Gastrocnemius medialis (tissue), 4 donors: ENCODE measurements around the gene PIK3R1. TPM values are rescaled to one million over a fixed set of nuclear protein-coding genes. Genes with fewer than 3 reads are reported as not detected.

Experiments
- ATAC-seq, 2 donors: fragments of 150-250 bp; one replicate each; pipeline ENCODE4 v1.9.1; 2016
- DNase-seq, 2 donors: peaks; one replicate each; pipeline ENCODE4 v3.0.0-alpha.2; 2019
- H3K27ac ChIP-seq, 4 donors: fragments of 200-600 bp; sonication (generic); 1 replicate in 1 of 4; 2 replicates in 3 of 4; pipeline ENCODE4 v1.5.1; 2016 to 2018; ENCODE audit warnings: mild to moderate bottlenecking in 2 of 4, moderate library complexity in 1 of 4
- H3K27me3 ChIP-seq, 3 donors: fragments of 200-600 bp; sonication (generic) in 2 of 3; 1 replicate in 1 of 3; 2 replicates in 2 of 3; pipeline versions ENCODE4 v1.5.1 to v1.6.0; 2016 to 2019; ENCODE audit warnings: mild to moderate bottlenecking in 1 of 3, moderate library complexity in 1 of 3
- H3K36me3 ChIP-seq, 2 donors: fragments of 200-600 bp; sonication (generic) in 1 of 2; one replicate each; pipeline ENCODE4 v1.5.1; 2017 to 2018
- H3K4me1 ChIP-seq, 2 donors: fragments of 200-600 bp; sonication (generic) in 1 of 2; one replicate each; pipeline ENCODE4 v1.5.1; 2016 to 2017; ENCODE audit warnings: mild to moderate bottlenecking in 2 of 2
- H3K4me3 ChIP-seq, 4 donors: fragments of 200-600 bp; sonication (generic) in 3 of 4; 1 replicate in 1 of 4; 2 replicates in 3 of 4; pipeline ENCODE4 v1.5.1; 2016 to 2019; ENCODE audit warnings: mild to moderate bottlenecking in 2 of 4
- H3K9me3 ChIP-seq, 3 donors: fragments of 200-600 bp; sonication (generic) in 2 of 3; 1 replicate in 1 of 3; 2 replicates in 2 of 3; pipeline ENCODE4 v1.5.1; 2016 to 2019
- CTCF ChIP-seq, 5 experiments: fragments of 450-650 bp in 3 of 5; fragments of 200-600 bp in 2 of 5; sonication (generic) in 2 of 5; IDR thresholded peaks in 4 of 5; conservative IDR thresholded peaks in 1 of 5; 1 replicate in 4 of 5; 2 replicates in 1 of 5; pipeline ENCODE4 v1.5.1; 2016 to 2019; ENCODE audit warnings: antibody characterized with exemption in 5 of 5, mild to moderate bottlenecking in 3 of 5, moderate library complexity in 3 of 5
- POLR2A ChIP-seq, 2 donors: fragments of 450-650 bp; IDR thresholded peaks; one replicate each; pipeline ENCODE4 v1.6.1; 2017; ENCODE audit warnings: antibody characterized with exemption in 2 of 2, mild to moderate bottlenecking in 2 of 2, moderate library complexity in 2 of 2
- in situ Hi-C, 4 donors: fragments of 200-750 bp; cut with MboI; loops; one replicate each; pipeline versions ENCODE4 v1.15.0 to v1.8.0; 2017; ENCODE audit warnings: low sequenced_read_pairs in 4 of 4
- intact Hi-C: fragments of 100-400 bp; cut with DNase I; formaldehyde crosslinking; loops from one replicate; pipeline ENCODE4 v1.15.1; 2023; ENCODE audit warnings: low total_unique reads
- total RNA-seq, 4 donors: library from RNA; depleted of rRNA; stranded (reverse); fragments of >200 nt; gene quantifications; one replicate each; pipeline versions ENCODE4 v1.1.0 to v1.2.3, GENCODE V29; 2016

PIK3R1 gene
- total RNA-seq, 4 donors from 2014 or later: 87.2 to 129 (median 100) TPM

- Histone ChIP-seq H3K9me3 (no peaks in the 10 kb centered on the region), H3K36me3 (peaks cover 16 to 65% of the 10 kb centered on the region in 2 donors), H3K27me3 (no peaks in the 10 kb centered on the region), H3K27ac (no peak overlapping the region), H3K4me3 (no peak overlapping the region), H3K4me1 (no peaks in the 10 kb centered on the region)
- TF ChIP-seq POLR2A (IDR thresholded peaks at IDR 0.05) (no peak), CTCF (IDR thresholded peaks at IDR 0.05 in 4 of 5, conservative IDR thresholded peaks at IDR 0.05 in 1 of 5) (no peak)
- no peak for DNase-seq
- intact Hi-C loops: no loop called here
- in situ Hi-C loops: loop anchor here in 2 of 4 donors (25.0 kb wide), 2 partner anchors 414 to 664 kb away; no protein-coding TSS in a partner anchor
- ATAC-seq: no peak
Measured at GRCh38 chr5:68298479-68298878, 82.9 kb downstream of the PIK3R1 start.

- ATAC-seq (no peak), DNase-seq (no peak)
- intact Hi-C loops: no loop called here
- TF ChIP-seq POLR2A (IDR thresholded peaks at IDR 0.05) (no peak), CTCF (IDR thresholded peaks at IDR 0.05 in 4 of 5, conservative IDR thresholded peaks at IDR 0.05 in 1 of 5) (no peak)
- Histone ChIP-seq H3K27ac (no peak overlapping the region), H3K4me1 (no peaks in the 10 kb centered on the region), H3K27me3 (no peaks in the 10 kb centered on the region), H3K4me3 (no peak overlapping the region), H3K36me3 (peaks cover 14 to 58% of the 10 kb centered on the region in 2 donors), H3K9me3 (no peaks in the 10 kb centered on the region)
- in situ Hi-C loops: loop anchor here in 2 of 4 donors (25.0 kb wide), 2 partner anchors 413 to 663 kb away; no protein-coding TSS in a partner anchor
Measured at GRCh38 chr5:68299105-68299504, 83.5 kb downstream of the PIK3R1 start.

GRCh38 chr5:68299575-68299974, 84.0 kb downstream of the PIK3R1 start:
- Histone ChIP-seq H3K27me3 (no peaks in the 10 kb centered on the region), H3K27ac (no peak overlapping the region), H3K9me3 (no peaks in the 10 kb centered on the region), H3K36me3 (peaks cover 11 to 54% of the 10 kb centered on the region in 2 donors), H3K4me3 (no peak overlapping the region), H3K4me1 (no peaks in the 10 kb centered on the region)
- ATAC-seq (no peak), DNase-seq (no peak)
- intact Hi-C loops (no loop called here), in situ Hi-C loops (loop anchor here in 2 of 4 donors (25.0 kb wide), 2 partner anchors 413 to 663 kb away; no protein-coding TSS in a partner anchor)
- TF ChIP-seq POLR2A (IDR thresholded peaks at IDR 0.05): no peak
- no peak for TF ChIP-seq CTCF (IDR thresholded peaks at IDR 0.05 in 4 of 5, conservative IDR thresholded peaks at IDR 0.05 in 1 of 5)

- no peaks in the 10 kb centered on the region for H3K9me3 ChIP-seq
- H3K27me3 ChIP-seq: no peaks in the 10 kb centered on the region
- peaks cover 1 to 18% of the 10 kb centered on the region in 2 donors for H3K36me3 ChIP-seq
- DNase-seq: no peak
- in situ Hi-C loops (no loop called here), intact Hi-C loops (no loop called here)
- TF ChIP-seq POLR2A (IDR thresholded peaks at IDR 0.05) (no peak), CTCF (IDR thresholded peaks at IDR 0.05 in 4 of 5, conservative IDR thresholded peaks at IDR 0.05 in 1 of 5) (no peak)
- ATAC-seq: peak; percentile 16 to 27
- no peak overlapping the region for H3K4me3 ChIP-seq
- H3K4me1 ChIP-seq: no peaks in the 10 kb centered on the region
- no peak overlapping the region for H3K27ac ChIP-seq
Measured at GRCh38 chr5:68303038-68303738, 87.6 kb downstream of the PIK3R1 start.
